Stomach (tissue), 9 donors: Measurements from ENCODE around the gene CTDSPL. TPM values are rescaled to one million over a fixed set of nuclear protein-coding genes. Genes with fewer than 3 reads are reported as not detected.

Experiments used
- DNase-seq, 2 donors: peaks; one replicate each; pipeline versions ENCODE4 v3.0.0 to v3.0.0-alpha.2; 2013 to 2019
- H3K27ac ChIP-seq, 5 donors: fragments of 200-600 bp in 4 of 5; sonication (generic) in 4 of 5; one replicate each; pipeline ENCODE4 v1.5.1; 2013 to 2019; ENCODE audit warnings: mild to moderate bottlenecking in 1 of 5, moderate library complexity in 1 of 5
- H3K27me3 ChIP-seq, 3 donors: fragments of 200-600 bp; sonication (generic); one replicate each; pipeline ENCODE4 v1.5.1; 2017 to 2019; ENCODE audit warnings: mixed run types in 1 of 3
- H3K36me3 ChIP-seq, 4 donors: fragments of 200-600 bp; sonication (generic); 1 replicate in 3 of 4; 2 replicates in 1 of 4; pipeline ENCODE4 v1.5.1; 2016 to 2019
- H3K4me1 ChIP-seq, 4 donors: fragments of 200-600 bp; sonication (generic); one replicate each; pipeline ENCODE4 v1.5.1; 2016 to 2019
- H3K4me3 ChIP-seq, 4 donors: fragments of 200-600 bp; sonication (generic) in 3 of 4; one replicate each; pipeline ENCODE4 v1.5.1; 2016 to 2019; ENCODE audit warnings: mild to moderate bottlenecking in 1 of 4
- H3K9me3 ChIP-seq, 4 donors: fragments of 200-600 bp; sonication (generic); one replicate each; pipeline ENCODE4 v1.5.1; 2016 to 2019
- CTCF ChIP-seq, 7 experiments: fragments of 450-650 bp in 4 of 7; fragments of 200-600 bp in 3 of 7; sonication (generic) in 3 of 7; IDR thresholded peaks; one replicate each; pipeline ENCODE4 v1.5.1; 2016 to 2019; ENCODE audit warnings: antibody characterized with exemption in 7 of 7, control low read depth in 2 of 7, mild to moderate bottlenecking in 1 of 7
- EP300 ChIP-seq: sonication (generic); formaldehyde crosslinking; IDR thresholded peaks from one replicate; pipeline ENCODE4 v1.6.1; 2017; ENCODE audit warnings: antibody characterized with exemption
- POLR2A ChIP-seq, 4 donors: fragments of 450-650 bp; IDR thresholded peaks; one replicate each; pipeline ENCODE4 v1.6.1; 2016; ENCODE audit warnings: antibody characterized with exemption in 4 of 4, control low read depth in 2 of 4, mild to moderate bottlenecking in 1 of 4, moderate library complexity in 1 of 4
- POLR2AphosphoS5 ChIP-seq, 3 donors: sonication (generic); formaldehyde crosslinking; IDR thresholded peaks; one replicate each; pipeline ENCODE4 v1.6.1; 2016; ENCODE audit warnings: antibody characterized with exemption in 3 of 3
- WGBS, 5 donors: extraction: QIAGEN DNeasy Blood & Tissue Kit in 3 of 5; methylation state at CpG; one replicate each; pipeline versions ENCODE4 v1.1.5 to v1.1.7; 2013 to 2018; 5-methylcytosine and 5-hydroxymethylcytosine counted together
- intact Hi-C: fragments of 100-400 bp; cut with DNase I; formaldehyde crosslinking; loops from one replicate; pipeline ENCODE4 v1.15.1; 2023; ENCODE audit warnings: low total_unique reads
- polyA plus RNA-seq, 3 donors: library from polyadenylated mRNA; stranded (reverse); fragments of 200-250 nt; gene quantifications; one replicate each; pipeline ENCODE4 v1.2.3, GENCODE V29; 2013
- total RNA-seq, 5 donors: library from RNA; depleted of rRNA; stranded (reverse); fragments of >200 nt; gene quantifications; one replicate each; pipeline versions ENCODE4 v1.1.0 to v1.2.3, GENCODE V29; 2014 to 2016
- donor health status: healthy with polysubstance abuse.
- donor health status: Bipolar disorder and iron deficiency.
- donor health status: healthy.

CTDSPL gene
- total and polyA plus RNA-seq, 8 donors = 13.4 to 54.9 (median 30.2) TPM

GRCh38 chr3:37891227-37891626, 29.5 kb downstream of the CTDSPL start:
- peak overlapping the region in 4 of 5 donors; percentile 22 to 63 (median 32) for H3K27ac ChIP-seq
- intact Hi-C loops = no loop called here

GRCh38 chr3:37892927-37893600, 31.4 kb downstream of the CTDSPL start:
- intact Hi-C loops = no loop called here
- DNase-seq = peak in 1 of 2 donors; percentile 65
- H3K4me1 ChIP-seq = peaks cover 41 to 85% (median 66%) of the 10 kb centered on the region in 4 donors

More at GRCh38 chr3:37891227-37891626, 29.5 kb downstream of the CTDSPL start:
- WGBS, 5 donors = 15 to 33% (median 26%) methylated on average over 3 of the region's 3 CpGs
- peaks cover 35 to 84% (median 72%) of the 10 kb centered on the region in 4 donors for H3K4me1 ChIP-seq
- peak; percentile 57 to 75 for DNase-seq
- H3K4me3 ChIP-seq = no peak overlapping the region
- no peaks in the 10 kb centered on the region for H3K27me3 ChIP-seq
- no peaks in the 10 kb centered on the region for H3K9me3 ChIP-seq
- H3K36me3 ChIP-seq = no peaks in the 10 kb centered on the region
- no peak for TF ChIP-seq POLR2AphosphoS5 (IDR thresholded peaks at IDR 0.05)
- no peak for TF ChIP-seq EP300
- TF ChIP-seq CTCF (IDR thresholded peaks at IDR 0.05) = no peak
- no peak for TF ChIP-seq POLR2A (IDR thresholded peaks at IDR 0.05)

GRCh38 chr3:37896827-37897226, 35.1 kb downstream of the CTDSPL start:
- no peak for TF ChIP-seq POLR2AphosphoS5 (IDR thresholded peaks at IDR 0.05)
- no peak for TF ChIP-seq EP300
- TF ChIP-seq CTCF (IDR thresholded peaks at IDR 0.05) = no peak
- TF ChIP-seq POLR2A (IDR thresholded peaks at IDR 0.05) = no peak
- H3K4me1 ChIP-seq = peaks cover 26 to 71% (median 53%) of the 10 kb centered on the region in 4 donors
- intact Hi-C loops = no loop called here
- no peaks in the 10 kb centered on the region for H3K27me3 ChIP-seq
- peak overlapping the region in 1 of 5 donors; percentile 1 for H3K27ac ChIP-seq
- WGBS, 5 donors = 56 to 65% (median 58%) methylated on average over 2 of the region's 2 CpGs
- H3K9me3 ChIP-seq = no peaks in the 10 kb centered on the region
- H3K36me3 ChIP-seq = peaks cover 0 to 3% (median 0%) of the 10 kb centered on the region in 4 donors
- DNase-seq = no peak
- H3K4me3 ChIP-seq = no peak overlapping the region

More at GRCh38 chr3:37892927-37893600, 31.4 kb downstream of the CTDSPL start:
- 15 to 23% (median 20%) methylated on average over 3 of the region's 3 CpGs for WGBS, 5 donors
- Histone ChIP-seq H3K36me3 (no peaks in the 10 kb centered on the region), H3K27me3 (no peaks in the 10 kb centered on the region), H3K9me3 (no peaks in the 10 kb centered on the region), H3K27ac (peak overlapping the region; percentile 63 to 72 (median 67)), H3K4me3 (no peak overlapping the region)
- TF ChIP-seq EP300 (no peak), POLR2AphosphoS5 (IDR thresholded peaks at IDR 0.05) (peak in 2 of 3 donors; percentile 67 to 83), POLR2A (IDR thresholded peaks at IDR 0.05) (no peak)

- H3K4me1 ChIP-seq = peaks cover 18 to 71% (median 46%) of the 10 kb centered on the region in 4 donors
Observed at GRCh38 chr3:37897763-37898162, 36.1 kb downstream of the CTDSPL start.

More at GRCh38 chr3:37897763-37898162, 36.1 kb downstream of the CTDSPL start:
- no peak for DNase-seq
- 45 to 57% (median 49%) methylated on average over 6 of the region's 6 CpGs for WGBS, 5 donors
- peak overlapping the region in 1 of 5 donors; percentile 29 for H3K27ac ChIP-seq
- no peaks in the 10 kb centered on the region for H3K9me3 ChIP-seq
- no peak overlapping the region for H3K4me3 ChIP-seq
- H3K36me3 ChIP-seq = peaks cover 0 to 3% (median 0%) of the 10 kb centered on the region in 4 donors
- TF ChIP-seq CTCF (IDR thresholded peaks at IDR 0.05) (no peak), POLR2AphosphoS5 (IDR thresholded peaks at IDR 0.05) (no peak), EP300 (no peak)
- H3K27me3 ChIP-seq = no peaks in the 10 kb centered on the region
- intact Hi-C loops = no loop called here
